NCI-H510A (cell line): Measurements from ENCODE around the gene NTM.
"Not testable (repeated sequence)": the region's sequence is repeated elsewhere in the genome, so short reads cannot be mapped to it uniquely, and the experiment has no call there.

ENCODE experiments used
- DNase-seq: peaks from one replicate; lab custom pipeline; 2025; lab: John Stamatoyannopoulos, UW

Gene NTM

GRCh38 chr11:131668500-131669400 lies 298.3 kb downstream of the NTM start:
- no peak for DNase-seq

- DNase-seq: no peak
Measured at GRCh38 chr11:131669401-131669780, 299.0 kb downstream of the NTM start.

GRCh38 chr11:131670876-131671275 lies 300.5 kb downstream of the NTM start:
- no peak for DNase-seq

GRCh38 chr11:131671320-131671719 lies 300.9 kb downstream of the NTM start:
- no peak for DNase-seq

GRCh38 chr11:131671734-131672133 lies 301.3 kb downstream of the NTM start:
- no peak for DNase-seq

- no peak for DNase-seq
Measured at GRCh38 chr11:131672191-131672590, 301.8 kb downstream of the NTM start.

- DNase-seq: no peak
Measured at GRCh38 chr11:131674051-131674755, 303.8 kb downstream of the NTM start.

- DNase-seq: no peak
Measured at GRCh38 chr11:131675121-131675888, 304.9 kb downstream of the NTM start.

- no peak for DNase-seq
Measured at GRCh38 chr11:131677828-131678470, 307.5 kb downstream of the NTM start.

- no peak for DNase-seq
Measured at GRCh38 chr11:131678658-131679340, 308.4 kb downstream of the NTM start.

- DNase-seq: not testable (repeated sequence)
Measured at GRCh38 chr11:131680448-131680847, 310.0 kb downstream of the NTM start.

GRCh38 chr11:131681920-131682319 lies 311.5 kb downstream of the NTM start:
- DNase-seq: no peak

GRCh38 chr11:131682373-131683015 lies 312.1 kb downstream of the NTM start:
- no peak for DNase-seq

- DNase-seq: no peak
Measured at GRCh38 chr11:131683131-131683530, 312.7 kb downstream of the NTM start.

GRCh38 chr11:131683666-131684065 lies 313.3 kb downstream of the NTM start:
- no peak for DNase-seq

- no peak for DNase-seq
Measured at GRCh38 chr11:131684111-131685060, 314.0 kb downstream of the NTM start.

- DNase-seq: no peak
Measured at GRCh38 chr11:131685206-131685605, 314.8 kb downstream of the NTM start.

- DNase-seq: no peak
Measured at GRCh38 chr11:131685906-131686305, 315.5 kb downstream of the NTM start.

- no peak for DNase-seq
Measured at GRCh38 chr11:131686836-131687235, 316.4 kb downstream of the NTM start.
